Progenitor cell of endocrine pancreas (in vitro differentiated cells): Measurements from ENCODE around the gene BAG1. TPM values are rescaled to one million over a fixed set of nuclear protein-coding genes. Genes with fewer than 3 reads are reported as not detected.

Source experiments
- DNase-seq: peaks from one replicate; pipeline ENCODE4 v3.0.0; 2021; ENCODE audit warnings: low spot score; ENCODE audit not compliant: unreplicated experiment
- H3K27ac Mint-ChIP-seq: 2 replicates; pipeline ENCODE4 v1.8.0; 2021; ENCODE audit warnings: mild to moderate bottlenecking, moderate library complexity, mixed read lengths
- H3K27me3 Mint-ChIP-seq: 2 replicates; pipeline ENCODE4 v1.8.0; 2021; ENCODE audit warnings: mixed read lengths
- H3K36me3 Mint-ChIP-seq: 2 replicates; pipeline ENCODE4 v1.8.0; 2022; ENCODE audit warnings: mixed read lengths; ENCODE audit not compliant: insufficient read depth
- H3K4me1 Mint-ChIP-seq: 2 replicates; pipeline ENCODE4 v1.8.0; 2021; ENCODE audit warnings: low read depth, mixed read lengths
- H3K4me3 Mint-ChIP-seq: 2 replicates; pipeline ENCODE4 v1.8.0; 2021; ENCODE audit warnings: low read depth, mild to moderate bottlenecking, moderate library complexity, mixed read lengths
- H3K9me3 Mint-ChIP-seq: 2 replicates; pipeline ENCODE4 v1.8.0; 2021; ENCODE audit warnings: low read depth, mixed read lengths
- total RNA-seq: library from RNA; stranded (reverse); gene quantifications from 2 replicates; pipeline ENCODE4 v1.2.1, GENCODE V29; 2021
- TF ChIP-seq, protein P1 (sequence below): fragments of 200-600 bp; sonication (generic); IDR thresholded peaks from one replicate; pipeline ENCODE4 v1.5.0; 2021; ENCODE audit warnings: antibody characterized with exemption, mild to moderate bottlenecking; ENCODE audit not compliant: unreplicated experiment

The BAG1 gene
- total RNA-seq, 1 donor from 2014 or later, result 67.7 TPM

DNA sequence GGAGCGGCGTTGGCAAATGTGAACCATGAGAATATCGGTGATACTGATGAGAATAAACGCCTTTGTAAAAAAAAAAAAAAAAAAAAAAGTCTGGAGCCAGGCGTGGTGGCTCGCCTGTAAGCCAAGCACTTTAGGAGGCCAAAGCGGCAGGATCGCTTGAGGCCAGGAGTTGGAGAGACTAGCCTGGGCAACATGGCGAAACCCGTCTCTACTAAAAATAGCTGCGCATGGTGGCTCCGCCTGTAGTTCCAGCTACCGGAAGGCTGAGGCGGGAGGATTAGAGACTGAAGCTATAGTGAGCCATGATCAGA is 25.4 kb upstream of the BAG1 start:
- peak; percentile 10 for DNase-seq
- H3K36me3 Mint-ChIP-seq, result peaks cover 6% of the 10 kb centered on the region
- H3K27ac Mint-ChIP-seq, result peak overlapping the region; percentile 99
- H3K4me1 Mint-ChIP-seq, result peaks cover 14% of the 10 kb centered on the region
- TF ChIP-seq, protein P1, sequence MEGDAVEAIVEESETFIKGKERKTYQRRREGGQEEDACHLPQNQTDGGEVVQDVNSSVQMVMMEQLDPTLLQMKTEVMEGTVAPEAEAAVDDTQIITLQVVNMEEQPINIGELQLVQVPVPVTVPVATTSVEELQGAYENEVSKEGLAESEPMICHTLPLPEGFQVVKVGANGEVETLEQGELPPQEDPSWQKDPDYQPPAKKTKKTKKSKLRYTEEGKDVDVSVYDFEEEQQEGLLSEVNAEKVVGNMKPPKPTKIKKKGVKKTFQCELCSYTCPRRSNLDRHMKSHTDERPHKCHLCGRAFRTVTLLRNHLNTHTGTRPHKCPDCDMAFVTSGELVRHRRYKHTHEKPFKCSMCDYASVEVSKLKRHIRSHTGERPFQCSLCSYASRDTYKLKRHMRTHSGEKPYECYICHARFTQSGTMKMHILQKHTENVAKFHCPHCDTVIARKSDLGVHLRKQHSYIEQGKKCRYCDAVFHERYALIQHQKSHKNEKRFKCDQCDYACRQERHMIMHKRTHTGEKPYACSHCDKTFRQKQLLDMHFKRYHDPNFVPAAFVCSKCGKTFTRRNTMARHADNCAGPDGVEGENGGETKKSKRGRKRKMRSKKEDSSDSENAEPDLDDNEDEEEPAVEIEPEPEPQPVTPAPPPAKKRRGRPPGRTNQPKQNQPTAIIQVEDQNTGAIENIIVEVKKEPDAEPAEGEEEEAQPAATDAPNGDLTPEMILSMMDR, result no peak
- no peaks in the 10 kb centered on the region for H3K27me3 Mint-ChIP-seq
- H3K4me3 Mint-ChIP-seq, result peak overlapping the region; percentile 99
- H3K9me3 Mint-ChIP-seq, result no peaks in the 10 kb centered on the region

DNA sequence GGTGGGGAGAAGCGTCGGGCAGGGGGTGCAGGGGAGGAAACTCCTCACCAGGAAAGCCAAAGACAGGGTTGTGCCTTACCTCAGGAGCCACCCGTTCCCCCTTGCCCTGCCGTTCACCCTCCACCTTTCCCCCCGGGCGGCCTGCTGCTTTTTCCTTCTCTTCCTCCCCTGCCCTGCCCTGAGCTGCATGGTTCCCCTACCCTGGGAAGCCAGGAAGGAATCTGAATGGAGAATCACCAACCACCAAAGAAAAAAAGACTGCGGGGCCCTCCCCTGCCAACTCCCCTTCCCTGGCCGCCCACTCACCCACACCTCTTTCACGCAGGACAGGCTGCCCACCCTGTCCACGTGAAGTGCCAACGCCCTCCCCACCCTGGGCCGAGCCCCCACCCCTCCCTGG is 25.0 kb upstream of the BAG1 start:
- Mint-ChIP-seq H3K4me1 (peaks cover 14% of the 10 kb centered on the region), H3K36me3 (peaks cover 2% of the 10 kb centered on the region), H3K4me3 (peak overlapping the region; percentile 99), H3K27me3 (no peaks in the 10 kb centered on the region), H3K9me3 (no peaks in the 10 kb centered on the region), H3K27ac (peak overlapping the region; percentile 99)
- DNase-seq, result no peak
- TF ChIP-seq, protein P1, result no peak

DNA sequence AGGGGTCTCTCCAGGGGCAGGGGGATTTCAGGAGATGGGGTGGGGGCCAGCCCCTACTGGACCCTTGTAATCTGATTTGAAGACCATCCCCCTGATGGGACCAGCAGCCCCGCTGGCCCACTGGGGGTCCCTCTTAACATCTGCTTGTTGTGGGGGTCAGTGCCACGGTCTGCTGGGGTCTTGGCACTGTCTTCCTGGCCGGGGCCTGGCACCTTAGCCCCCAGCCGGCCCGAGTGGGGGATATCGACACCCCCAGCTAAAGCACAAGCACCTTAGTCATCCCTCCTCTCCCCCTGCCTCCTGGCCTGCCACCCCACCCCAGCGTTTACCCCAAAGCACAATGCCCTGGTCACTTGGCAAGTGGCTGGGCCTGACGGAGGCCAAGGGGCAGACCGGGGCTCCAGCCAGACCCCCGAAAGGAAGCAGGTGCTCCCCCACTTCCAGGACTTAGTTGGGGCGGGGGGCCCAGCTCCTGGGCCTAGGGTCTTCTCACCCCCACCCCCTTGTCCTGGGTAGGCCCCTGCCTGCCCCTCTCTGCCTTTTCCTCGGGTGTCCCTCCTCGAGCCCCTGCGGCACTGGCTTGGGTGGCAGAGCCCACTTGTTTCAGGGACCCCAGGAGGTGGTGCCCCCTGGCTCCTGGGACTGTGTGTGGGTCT is 24.4 kb upstream of the BAG1 start:
- Mint-ChIP-seq H3K4me1 (peaks cover 14% of the 10 kb centered on the region), H3K4me3 (peak overlapping the region; percentile 24), H3K36me3 (peaks cover 1% of the 10 kb centered on the region), H3K27ac (no peak overlapping the region), H3K27me3 (no peaks in the 10 kb centered on the region), H3K9me3 (no peaks in the 10 kb centered on the region)
- DNase-seq, result no peak
- TF ChIP-seq, protein P1, result no peak

DNA sequence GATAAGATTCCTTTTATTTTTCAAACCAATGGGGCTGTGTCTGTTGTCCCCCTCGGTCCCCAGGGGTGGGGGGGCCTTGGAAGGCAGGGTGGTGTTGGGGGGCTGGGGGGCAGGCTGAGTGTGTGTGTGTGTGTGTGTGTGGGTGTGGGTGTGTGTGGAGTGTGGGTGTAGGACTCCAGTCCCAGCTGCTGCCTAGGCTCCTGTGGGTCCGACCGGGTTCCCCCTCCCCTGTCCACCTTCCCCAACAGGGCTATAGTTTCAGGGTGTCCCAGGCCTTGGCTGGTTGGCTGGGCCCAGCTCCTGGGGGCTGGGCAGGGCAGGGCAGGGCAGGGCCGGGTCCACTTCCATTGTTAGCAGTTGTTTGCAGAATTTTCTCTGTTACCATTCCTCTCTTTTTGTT is 23.7 kb upstream of the BAG1 start:
- no peak for DNase-seq
- Mint-ChIP-seq H3K36me3 (peaks cover 1% of the 10 kb centered on the region), H3K27ac (no peak overlapping the region), H3K4me3 (no peak overlapping the region), H3K27me3 (no peaks in the 10 kb centered on the region), H3K9me3 (no peaks in the 10 kb centered on the region), H3K4me1 (peaks cover 14% of the 10 kb centered on the region)
- TF ChIP-seq, protein P1, result no peak

DNA sequence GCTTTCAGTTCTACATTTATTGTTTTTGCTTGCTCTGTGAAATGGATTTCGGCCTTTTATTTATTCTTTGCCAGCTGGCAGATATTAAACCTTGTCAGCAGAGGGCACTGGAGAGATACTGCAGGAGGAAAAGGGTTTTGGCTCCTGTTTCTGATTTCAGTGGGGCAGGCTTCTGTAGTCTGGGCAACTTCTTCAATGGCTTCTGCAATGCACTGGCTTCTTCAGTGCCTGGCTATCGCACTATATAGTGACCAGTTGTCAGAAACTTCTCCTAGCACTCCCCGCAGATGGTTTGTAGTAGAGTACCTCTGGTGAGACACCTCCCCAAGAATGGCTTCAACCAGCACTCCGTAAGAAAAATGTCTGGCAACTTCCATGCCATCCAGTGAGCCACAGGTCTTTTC is 22.6 kb upstream of the BAG1 start:
- Mint-ChIP-seq H3K27ac (no peak overlapping the region), H3K27me3 (no peaks in the 10 kb centered on the region), H3K4me3 (no peak overlapping the region), H3K4me1 (peaks cover 10% of the 10 kb centered on the region), H3K36me3 (peaks cover under 1% of the 10 kb centered on the region), H3K9me3 (no peaks in the 10 kb centered on the region)
- DNase-seq, result no peak
- TF ChIP-seq, protein P1, result peak; percentile 58
